Measurements from ENCODE around the gene SUV39H1. TPM values are rescaled to one million over a fixed set of nuclear protein-coding genes. Genes with fewer than 3 reads are reported as not detected.

The SUV39H1 gene
- total and polyA plus RNA-seq, 2 of the 8 experiments (the other 6 are each of a cell fraction or from before 2014, with no cell fraction given): 14.8 to 27.8 TPM

DNA sequence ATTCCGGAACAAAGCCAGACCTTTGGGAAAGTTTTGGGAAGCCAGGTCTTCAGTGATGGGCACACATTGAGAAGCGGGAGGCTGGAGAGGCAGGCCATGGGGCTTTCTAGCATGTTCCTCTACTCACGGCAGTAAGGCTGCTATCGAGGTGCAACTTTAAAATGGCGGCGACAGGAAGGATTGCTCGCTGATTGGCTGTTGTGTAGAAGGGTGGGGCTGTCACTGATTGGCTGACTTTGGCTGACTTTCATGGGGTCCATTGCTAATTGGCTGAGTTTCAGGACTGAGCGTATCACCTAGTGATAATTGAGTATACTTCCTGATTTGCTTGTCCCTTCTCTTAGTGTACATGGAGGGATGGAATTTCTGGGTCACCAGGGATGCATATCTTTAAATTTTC is 45.3 kb downstream of the SUV39H1 start:
- Histone ChIP-seq H3K36me3 (ENCODE audit: control insufficient read depth in 2 of 4, insufficient read depth in 4 of 4, low read length in 3 of 4) (no peaks in the 10 kb centered on the region), H3K23me2 (ENCODE audit: low read depth, low read length) (peaks cover 5% of the 10 kb centered on the region; the same call in 1 of the 2 replicates), H3K4me1 (replicated peaks in 1 of 4; ENCODE audit: control insufficient read depth in 3 of 4, insufficient read depth in 4 of 4, low read length in 3 of 4) (peaks cover 0 to 4% (median 0%) of the 10 kb centered on the region in 4 experiments; a peak in 1 of 7 replicates), H3K14ac (ENCODE audit: insufficient read length) (no peak overlapping the region), H3K27ac (ENCODE audit: low read depth, low read length) (no peak overlapping the region), H2AFZ (ENCODE audit: low read length) (no peak overlapping the region), H4K20me1 (replicated peaks in 1 of 2; ENCODE audit: control insufficient read depth in 1 of 2, insufficient read depth in 2 of 2, low read length in 2 of 2) (no peaks in the 10 kb centered on the region), H4K5ac (ENCODE audit: insufficient read length, low read depth, low read length) (no peak overlapping the region), H3K79me1 (ENCODE audit: low read depth, low read length) (no peaks in the 10 kb centered on the region), H3K4me3 (ENCODE audit: extremely low read depth in 1 of 4, insufficient read depth in 2 of 4, low read depth in 3 of 4, low read length in 4 of 4) (no peak overlapping the region), H3K9ac (replicated peaks in 1 of 4; ENCODE audit: extremely low read depth in 1 of 4, low read depth in 3 of 4, low read length in 3 of 4) (no peak overlapping the region), H3K18ac (ENCODE audit: extremely low read depth, low read length) (no peak overlapping the region), H3K4me2 (ENCODE audit: insufficient read depth in 1 of 2, low read depth in 2 of 2, low read length in 2 of 2) (no peak overlapping the region), H2BK15ac (ENCODE audit: low read length) (no peak overlapping the region), H3K4ac (replicated peaks; ENCODE audit: insufficient read length, low read depth, low read length) (no peak overlapping the region), H4K91ac (replicated peaks; ENCODE audit: insufficient read length, low read length) (no peak overlapping the region), H3K23ac (ENCODE audit: insufficient read length) (no peak overlapping the region), H4K8ac (ENCODE audit: extremely low read depth, insufficient read depth, low read length) (no peak overlapping the region), H3K9me3 (ENCODE audit: insufficient read depth in 2 of 2, low read depth in 1 of 2, low read length in 1 of 2) (no peaks in the 10 kb centered on the region), H2BK5ac (ENCODE audit: low read depth, low read length) (no peak overlapping the region), H3K56ac (replicated peaks; ENCODE audit: insufficient read length, low read depth, low read length) (no peak overlapping the region), H2BK120ac (replicated peaks; ENCODE audit: low read depth, low read length) (no peak overlapping the region), H3K79me2 (ENCODE audit: control insufficient read depth in 1 of 2, insufficient read depth in 2 of 2, low read length in 2 of 2) (no peaks in the 10 kb centered on the region), H2BK12ac (ENCODE audit: low read depth, low read length) (no peak overlapping the region), H3K27me3 (replicated peaks in 1 of 4; ENCODE audit: control insufficient read depth in 3 of 4, extremely low read depth in 1 of 4, insufficient read depth in 3 of 4, low read length in 3 of 4) (no peaks in the 10 kb centered on the region), H2AK5ac (ENCODE audit: low read depth, low read length) (no peak overlapping the region), H2BK20ac (ENCODE audit: low read length) (no peak overlapping the region)
- 98% methylated on average over 8 of the region's 8 CpGs; no CpG with 5 or more reads in 1 of the 2 experiments for WGBS, 2 experiments (ENCODE audit: extremely low coverage in 1 of 2, insufficient coverage in 1 of 2, insufficient read length in 1 of 2, insufficient replicate concordance in 2 of 2, low coverage in 1 of 2, low lambda C conversion rate in 2 of 2, missing lambda C conversion rate in 1 of 2)
- DNase-seq (ENCODE audit: low read depth in 1 of 2, low spot score in 2 of 2) (no peak), FAIRE-seq (no peak)
- ChIA-PET POLR2A (ENCODE audit: partially characterized antibody) (interaction anchor here (0.9 kb wide), 1 partner anchor 306 kb away, joined by 3 read pairs; no protein-coding TSS in a partner anchor), CTCF (ENCODE audit: partially characterized antibody) (no interaction called here)
- TF ChIP-seq RFX5 (IDR thresholded peaks at IDR 0.05; ENCODE audit: borderline replicate concordance, low read depth, low read length) (no peak), CHD2 (IDR thresholded peaks at IDR 0.05; ENCODE audit: low read length) (no peak), HDAC6 (IDR thresholded peaks at IDR 0.05; ENCODE audit: low read depth, low read length) (no peak), BRCA1 (IDR thresholded peaks at IDR 0.05; ENCODE audit: low read depth, low read length) (no peak), RBBP5 (IDR thresholded peaks at IDR 0.05; ENCODE audit: borderline replicate concordance, low read depth, low read length) (no peak), JUND (IDR thresholded peaks at IDR 0.05; ENCODE audit: low read length) (no peak)
